Endothelial cell of umbilical vein (primary cell): ENCODE data around the gene MACO1. TPM values are rescaled to one million over a fixed set of nuclear protein-coding genes. Genes with fewer than 3 reads are reported as not detected.

Source experiments
- BruUV-seq: library from RNA; stranded (reverse); fragments of 400-500 nt; replicated peaks from 2 replicates; lab custom pipeline; 2021; lab: Mats Ljungman, UMichigan
- CTCF ChIA-PET: fragments of 300-600, 350-600 bp; sonication (Branson Sonifier 250); formaldehyde crosslinking; loops from one replicate; lab custom pipeline; 2021; ENCODE audit warnings: antibody characterized with exemption, inconsistent platforms; lab: Charles Lee
- POLR2A ChIA-PET: fragments of 300-600, 350-600 bp; sonication (Branson Sonifier 250); formaldehyde crosslinking; loops from one replicate; lab custom pipeline; 2021; ENCODE audit warnings: antibody characterized with exemption, inconsistent platforms; lab: Charles Lee
- DNase-seq: peaks from one replicate; pipeline ENCODE4 v3.0.0-alpha.2; 2011; ENCODE audit warnings: low read depth, low spot score
- FAIRE-seq: peaks from 2 replicates; lab custom pipeline; 2011; peaks lifted over from hg19 to GRCh38; lab: Jason Lieb, UNC
- H2AFZ ChIP-seq: 2 replicates; pipeline ENCODE4 v1.6.0; 2012; ENCODE audit warnings: low read depth, low read length, control low read depth, inconsistent platforms
- H3K27ac ChIP-seq: 2 replicates; pipeline ENCODE4 v1.5.1; 2011; ENCODE audit warnings: low read depth, mild to moderate bottlenecking, control low read depth, low read length, moderate library complexity; ENCODE audit not compliant: insufficient read depth
- H3K27me3 ChIP-seq, 2 experiments: 2 replicates each; pipeline versions ENCODE4 v1.6.0 to v1.6.1; 2011; ENCODE audit warnings: low read length in 2 of 2, mixed read lengths in 1 of 2; ENCODE audit not compliant: control insufficient read depth in 2 of 2, insufficient read depth in 2 of 2
- H3K36me3 ChIP-seq, 2 experiments: 2 replicates in 1 of 2; 3 replicates in 1 of 2; pipeline ENCODE4 v1.5.1; 2011; ENCODE audit warnings: low read length in 2 of 2, mild to moderate bottlenecking in 1 of 2, moderate library complexity in 1 of 2; ENCODE audit not compliant: control insufficient read depth in 2 of 2, insufficient read depth in 2 of 2; ENCODE audit errors: extremely low read depth in 1 of 2
- H3K4me1 ChIP-seq: 3 replicates; pipeline ENCODE4 v1.5.1; 2011; ENCODE audit warnings: mild to moderate bottlenecking, low read length; ENCODE audit not compliant: control insufficient read depth, insufficient read depth; ENCODE audit errors: extremely low read depth
- H3K4me2 ChIP-seq: 2 replicates; pipeline ENCODE4 v1.6.1; 2011; ENCODE audit warnings: low read length, control low read depth, mixed read lengths; ENCODE audit not compliant: insufficient read depth
- H3K4me3 ChIP-seq, 3 experiments: fragments of 200-600 bp in 1 of 3; sonication (generic), shearing (Covaris generic) in 1 of 3; replicated peaks in 1 of 3; 2 replicates each; pipeline ENCODE4 v1.5.1; 2011 to 2016; ENCODE audit warnings: control low read depth in 3 of 3, low read length in 3 of 3, mild to moderate bottlenecking in 2 of 3, inconsistent platforms in 1 of 3, low read depth in 1 of 3, moderate library complexity in 1 of 3; ENCODE audit not compliant: insufficient read depth in 1 of 3
- H3K79me2 ChIP-seq: 2 replicates; pipeline ENCODE4 v1.6.0; 2012; ENCODE audit warnings: low read length, inconsistent platforms; ENCODE audit not compliant: control insufficient read depth, insufficient read depth
- H3K9ac ChIP-seq: replicated peaks from 2 replicates; pipeline ENCODE3; 2011; ENCODE audit warnings: low read length, control low read depth; ENCODE audit not compliant: insufficient read depth; ENCODE audit errors: extremely low read depth
- H3K9me1 ChIP-seq: replicated peaks from 3 replicates; pipeline ENCODE4 v1.6.0; 2011; ENCODE audit warnings: mild to moderate bottlenecking, low read length; ENCODE audit not compliant: control insufficient read depth, insufficient read depth; ENCODE audit errors: extremely low read depth
- H3K9me3 ChIP-seq: replicated peaks from 2 replicates; pipeline ENCODE4 v1.5.1; 2012; ENCODE audit warnings: low read length, inconsistent platforms; ENCODE audit not compliant: control insufficient read depth, insufficient read depth
- H4K20me1 ChIP-seq: replicated peaks from 2 replicates; pipeline ENCODE3; 2011; ENCODE audit warnings: mild to moderate bottlenecking, low read length; ENCODE audit not compliant: control insufficient read depth, insufficient read depth; ENCODE audit errors: extremely low read depth
- EZH2 ChIP-seq: IDR thresholded peaks from 2 replicates; pipeline ENCODE4 v1.6.1; 2012; ENCODE audit warnings: borderline replicate concordance, low read depth, mild to moderate bottlenecking, moderate library complexity, low read length, inconsistent platforms; ENCODE audit not compliant: severe bottlenecking
- FOS ChIP-seq: IDR thresholded peaks from 2 replicates; pipeline ENCODE4 v1.6.1; 2011; ENCODE audit warnings: mild to moderate bottlenecking, low read length, moderate library complexity, borderline replicate concordance; ENCODE audit not compliant: insufficient read depth
- GATA2 ChIP-seq: IDR thresholded peaks from 2 replicates; pipeline ENCODE4 v1.7.0; 2011; ENCODE audit warnings: low read depth, mild to moderate bottlenecking, moderate library complexity, mixed read lengths, low read length; ENCODE audit not compliant: insufficient read length, insufficient read depth
- MYC ChIP-seq: IDR thresholded peaks from one replicate; pipeline ENCODE4 v1.6.1; 2011; ENCODE audit warnings: mild to moderate bottlenecking, low read depth, low read length
- POLR2AphosphoS5 ChIP-seq: IDR thresholded peaks from 2 replicates; pipeline ENCODE4 v1.6.1; 2012; ENCODE audit warnings: low read depth, mild to moderate bottlenecking, control low read depth, low read length, moderate library complexity; ENCODE audit not compliant: insufficient read depth
- dilution Hi-C: fragments of 300-500 bp; cut with MboI; formaldehyde crosslinking; loops from one replicate; pipeline ENCODE4 v1.15.0; 2019; ENCODE audit warnings: low sequenced_read_pairs; ENCODE audit not compliant: extremely low pct_ligation_motif_present
- intact Hi-C: fragments of 100-400 bp; cut with micrococcal nuclease; formaldehyde crosslinking; loops from one replicate; pipeline ENCODE4 v1.10.0; 2022
- polyA plus RNA-seq, 4 experiments: library from polyadenylated mRNA; depleted of rRNA in 3 of 4; stranded (reverse) in 3 of 4; unstranded in 1 of 4; fragments of >200 nt; gene quantifications; 2 replicates each; pipeline versions ENCODE4 v1.2.1 to v1.2.3, GENCODE V29; 2011 to 2012; ENCODE audit warnings: missing spikeins in 1 of 4
- total RNA-seq: library from RNA; stranded (reverse); gene quantifications from 2 replicates; pipeline ENCODE4 v1.2.3, GENCODE V29; 2021
- TF ChIP-seq, protein P1 (sequence below), 2 donors: IDR thresholded peaks; 1 replicate in 1 of 2; 2 replicates in 1 of 2; pipeline ENCODE4 v1.5.1; 2011; ENCODE audit warnings: low read length in 2 of 2, mild to moderate bottlenecking in 2 of 2, moderate library complexity in 2 of 2, control low read depth in 1 of 2, inconsistent platforms in 1 of 2, low read depth in 1 of 2; ENCODE audit not compliant: insufficient read depth in 1 of 2; ENCODE audit errors: extremely low read depth in 1 of 2
- TF ChIP-seq, protein P2 (sequence below): IDR thresholded peaks from 2 replicates; pipeline ENCODE4 v1.6.1; 2011; ENCODE audit not compliant: insufficient read depth, insufficient read length

MACO1 gene
- total and polyA plus RNA-seq, 2 donors (not counting 3 experiments of a cell fraction or from before 2014, with no cell fraction given) = 7.7 to 24.4 TPM

GRCh38 chr1:25458541-25459298 lies 28.0 kb downstream of the MACO1 start:
- H3K79me2 ChIP-seq = peaks cover 5% of the 10 kb centered on the region
- BruUV-seq = no TSS peak
- intact Hi-C loops = no loop called here
- no peak overlapping the region for H2AFZ ChIP-seq
- H3K9me3 ChIP-seq = no peaks in the 10 kb centered on the region
- H3K4me1 ChIP-seq = peaks cover 12% of the 10 kb centered on the region
- peaks cover 4 to 5% of the 10 kb centered on the region in 2 experiments for H3K36me3 ChIP-seq
- CTCF ChIA-PET = no interaction called here
- no peak overlapping the region for H3K9ac ChIP-seq
- no peaks in the 10 kb centered on the region for H4K20me1 ChIP-seq
- H3K4me2 ChIP-seq = no peak overlapping the region
- no peaks in the 10 kb centered on the region for H3K9me1 ChIP-seq
- H3K27me3 ChIP-seq = no peaks in the 10 kb centered on the region
- FAIRE-seq (no peak), DNase-seq (no peak)
- no peak overlapping the region for H3K27ac ChIP-seq
- no peak overlapping the region for H3K4me3 ChIP-seq
- TF ChIP-seq EZH2 (no peak), GATA2 (no peak), POLR2AphosphoS5 (no peak), FOS (no peak), MYC (no peak)
- TF ChIP-seq, protein P1, sequence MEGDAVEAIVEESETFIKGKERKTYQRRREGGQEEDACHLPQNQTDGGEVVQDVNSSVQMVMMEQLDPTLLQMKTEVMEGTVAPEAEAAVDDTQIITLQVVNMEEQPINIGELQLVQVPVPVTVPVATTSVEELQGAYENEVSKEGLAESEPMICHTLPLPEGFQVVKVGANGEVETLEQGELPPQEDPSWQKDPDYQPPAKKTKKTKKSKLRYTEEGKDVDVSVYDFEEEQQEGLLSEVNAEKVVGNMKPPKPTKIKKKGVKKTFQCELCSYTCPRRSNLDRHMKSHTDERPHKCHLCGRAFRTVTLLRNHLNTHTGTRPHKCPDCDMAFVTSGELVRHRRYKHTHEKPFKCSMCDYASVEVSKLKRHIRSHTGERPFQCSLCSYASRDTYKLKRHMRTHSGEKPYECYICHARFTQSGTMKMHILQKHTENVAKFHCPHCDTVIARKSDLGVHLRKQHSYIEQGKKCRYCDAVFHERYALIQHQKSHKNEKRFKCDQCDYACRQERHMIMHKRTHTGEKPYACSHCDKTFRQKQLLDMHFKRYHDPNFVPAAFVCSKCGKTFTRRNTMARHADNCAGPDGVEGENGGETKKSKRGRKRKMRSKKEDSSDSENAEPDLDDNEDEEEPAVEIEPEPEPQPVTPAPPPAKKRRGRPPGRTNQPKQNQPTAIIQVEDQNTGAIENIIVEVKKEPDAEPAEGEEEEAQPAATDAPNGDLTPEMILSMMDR (IDR thresholded peaks at IDR 0.05; ENCODE audit: extremely low read depth in 1 of 2, insufficient read depth in 1 of 2, low read depth in 1 of 2, low read length in 2 of 2) = no peak
- TF ChIP-seq, protein P2, sequence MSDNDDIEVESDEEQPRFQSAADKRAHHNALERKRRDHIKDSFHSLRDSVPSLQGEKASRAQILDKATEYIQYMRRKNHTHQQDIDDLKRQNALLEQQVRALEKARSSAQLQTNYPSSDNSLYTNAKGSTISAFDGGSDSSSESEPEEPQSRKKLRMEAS = no peak
- POLR2A ChIA-PET = no interaction called here
- dilution Hi-C loops = no loop called here
